CD14-positive monocyte (primary cell): ENCODE measurements around the gene LXN. TPM values are rescaled to one million over a fixed set of nuclear protein-coding genes. Genes with fewer than 3 reads are reported as not detected.

Source experiments
- DNase-seq, 3 donors: peaks; one replicate each; pipeline ENCODE4 v3.0.0-alpha.2; 2011 to 2022
- H2AFZ ChIP-seq: 2 replicates; pipeline ENCODE4 v1.6.0; 2012; ENCODE audit warnings: mild to moderate bottlenecking, low read depth, low read length, inconsistent platforms; ENCODE audit not compliant: insufficient read depth, poor library complexity, severe bottlenecking
- H3K27ac ChIP-seq, 2 donors: 1 replicate in 1 of 2; 2 replicates in 1 of 2; pipeline ENCODE4 v1.5.1; 2012 to 2013; ENCODE audit warnings: low read length in 2 of 2, control low read depth in 1 of 2, inconsistent platforms in 1 of 2, low read depth in 1 of 2, mild to moderate bottlenecking in 1 of 2
- H3K27me3 ChIP-seq, 2 donors: one replicate each; pipeline versions ENCODE4 v1.6.0 to v1.6.1; 2011 to 2013; ENCODE audit warnings: low read length in 2 of 2; ENCODE audit not compliant: control insufficient read depth in 2 of 2, insufficient read depth in 2 of 2
- H3K36me3 ChIP-seq, 2 donors: replicated peaks in 1 of 2; 1 replicate in 1 of 2; 2 replicates in 1 of 2; pipeline versions ENCODE4 v1.5.1 to v1.6.1; 2012 to 2013; ENCODE audit warnings: low read length in 2 of 2, control low read depth in 1 of 2, inconsistent platforms in 1 of 2, mild to moderate bottlenecking in 1 of 2; ENCODE audit not compliant: insufficient read depth in 2 of 2, control insufficient read depth in 1 of 2
- H3K4me1 ChIP-seq, 2 donors: 1 replicate in 1 of 2; 2 replicates in 1 of 2; pipeline versions ENCODE4 v1.5.1 to v1.6.1; 2012 to 2013; ENCODE audit warnings: low read length in 2 of 2, control low read depth in 1 of 2, inconsistent platforms in 1 of 2, mild to moderate bottlenecking in 1 of 2, moderate library complexity in 1 of 2; ENCODE audit not compliant: insufficient read depth in 2 of 2, control insufficient read depth in 1 of 2
- H3K4me2 ChIP-seq: replicated peaks from 2 replicates; pipeline ENCODE3; 2012; ENCODE audit warnings: low read length, moderate library complexity, mild to moderate bottlenecking; ENCODE audit not compliant: poor library complexity, severe bottlenecking; ENCODE audit errors: extremely low read depth
- H3K4me3 ChIP-seq, 3 experiments: fragments of 200-600 bp in 1 of 3; sonication (generic) in 1 of 3; replicated peaks in 1 of 3; 1 replicate in 2 of 3; 2 replicates in 1 of 3; pipeline ENCODE4 v1.5.1; 2011 to 2013; ENCODE audit warnings: low read length in 3 of 3, mild to moderate bottlenecking in 3 of 3, control low read depth in 2 of 3, low read depth in 2 of 3, inconsistent platforms in 1 of 3, moderate library complexity in 1 of 3
- H3K79me2 ChIP-seq: 2 replicates; pipeline ENCODE4 v1.6.0; 2012; ENCODE audit warnings: mild to moderate bottlenecking, control low read depth, inconsistent platforms, low read length, moderate library complexity; ENCODE audit not compliant: insufficient read depth
- H3K9ac ChIP-seq: 2 replicates; pipeline ENCODE4 v1.6.0; 2017; ENCODE audit warnings: low read length, mild to moderate bottlenecking; ENCODE audit not compliant: insufficient read depth, poor library complexity, severe bottlenecking
- H3K9me3 ChIP-seq, 2 donors: replicated peaks in 1 of 2; 1 replicate in 1 of 2; 2 replicates in 1 of 2; pipeline versions ENCODE4 v1.5.1 to v1.6.1; 2012 to 2013; ENCODE audit warnings: low read length in 2 of 2, control low read depth in 1 of 2; ENCODE audit not compliant: control insufficient read depth in 1 of 2, insufficient read depth in 1 of 2
- H4K20me1 ChIP-seq: 2 replicates; pipeline ENCODE4 v1.6.0; 2012; ENCODE audit warnings: mild to moderate bottlenecking, low read length, control low read depth, moderate library complexity; ENCODE audit not compliant: insufficient read depth
- H3K27ac Mint-ChIP-seq, 7 donors: one replicate each; pipeline ENCODE4 v1.8.0; 2020; ENCODE audit warnings: mild to moderate bottlenecking in 7 of 7, mixed read lengths in 7 of 7, moderate library complexity in 6 of 7, inconsistent platforms in 2 of 7
- H3K27me3 Mint-ChIP-seq, 3 donors: one replicate each; pipeline ENCODE4 v1.8.0; 2021 to 2022; ENCODE audit warnings: low read depth in 3 of 3, mild to moderate bottlenecking in 3 of 3, mixed read lengths in 3 of 3, moderate library complexity in 3 of 3, inconsistent platforms in 1 of 3
- H3K36me3 Mint-ChIP-seq, 2 donors: one replicate each; pipeline ENCODE4 v1.8.0; 2020; ENCODE audit warnings: mixed read lengths in 2 of 2, inconsistent platforms in 1 of 2, mild to moderate bottlenecking in 1 of 2
- H3K4me1 Mint-ChIP-seq: one replicate; pipeline ENCODE4 v1.8.0; 2020; ENCODE audit warnings: mild to moderate bottlenecking, mixed read lengths
- H3K4me3 Mint-ChIP-seq, 2 donors: one replicate each; pipeline ENCODE4 v1.8.0; 2020; ENCODE audit warnings: mild to moderate bottlenecking in 2 of 2, mixed read lengths in 2 of 2, moderate library complexity in 1 of 2
- H3K9me3 Mint-ChIP-seq, 7 donors: one replicate each; pipeline ENCODE4 v1.8.0; 2020 to 2022; ENCODE audit warnings: mixed read lengths in 7 of 7, mild to moderate bottlenecking in 6 of 7, moderate library complexity in 6 of 7, inconsistent platforms in 2 of 7
- CTCF ChIP-seq: fragments of 200-600 bp; IDR thresholded peaks from one replicate; pipeline ENCODE4 v1.8.0; 2022; ENCODE audit warnings: antibody characterized with exemption, mild to moderate bottlenecking
- WGBS: methylation state at CpG from one replicate; pipeline ENCODE4 v1.1.5; 2013; ENCODE audit warnings: missing lambda C conversion rate; ENCODE audit not compliant: insufficient coverage; 5-methylcytosine and 5-hydroxymethylcytosine counted together
- intact Hi-C, 2 donors: fragments of 100-400 bp; cut with micrococcal nuclease; formaldehyde crosslinking; loops; one replicate each; pipeline versions ENCODE4 v1.15.0 to v1.15.1; 2023
- polyA plus RNA-seq, 3 donors: library from polyadenylated mRNA; depleted of rRNA in 1 of 3; unstranded in 2 of 3; stranded (reverse) in 1 of 3; fragments of 300-500 nt in 2 of 3; fragments of >200 nt in 1 of 3; fragmentation: Illumina TruSeq in 2 of 3; gene quantifications; 1 replicate in 2 of 3; 2 replicates in 1 of 3; pipeline ENCODE4 v1.2.3, GENCODE V29; 2012 to 2021

The LXN gene
- polyA plus RNA-seq, 3 donors, result 2.6 to 10.0 (median 7.6) TPM

GRCh38 chr3:158702815-158703481 lies 30.5 kb upstream of the LXN start:
- DNase-seq, result no peak
- H3K27ac ChIP-seq, result no peak overlapping the region
- Mint-ChIP-seq H3K9me3 (no peaks in the 10 kb centered on the region), H3K4me3 (no peak overlapping the region), H3K27me3 (no peaks in the 10 kb centered on the region), H3K36me3 (peaks cover 49 to 56% of the 10 kb centered on the region in 2 donors), H3K27ac (no peak overlapping the region), H3K4me1 (no peaks in the 10 kb centered on the region)
- WGBS, result 100% methylated on average over 3 of the region's 4 CpGs
- no peaks in the 10 kb centered on the region for H3K9me3 ChIP-seq
- no peak overlapping the region for H3K9ac ChIP-seq
- no peaks in the 10 kb centered on the region for H3K79me2 ChIP-seq
- no peak for TF ChIP-seq CTCF
- H2AFZ ChIP-seq, result no peak overlapping the region
- H4K20me1 ChIP-seq, result peaks cover 3% of the 10 kb centered on the region
- H3K4me1 ChIP-seq, result no peaks in the 10 kb centered on the region
- no peaks in the 10 kb centered on the region for H3K27me3 ChIP-seq
- intact Hi-C loops, result no loop called here
- H3K4me3 ChIP-seq, result no peak overlapping the region
- no peak overlapping the region for H3K4me2 ChIP-seq
- peaks cover 23 to 67% of the 10 kb centered on the region in 2 donors for H3K36me3 ChIP-seq

- Mint-ChIP-seq H3K27ac (no peak overlapping the region), H3K4me1 (no peaks in the 10 kb centered on the region), H3K9me3 (no peaks in the 10 kb centered on the region), H3K36me3 (peaks cover 41 to 47% of the 10 kb centered on the region in 2 donors), H3K27me3 (no peaks in the 10 kb centered on the region), H3K4me3 (no peak overlapping the region)
- Histone ChIP-seq H3K36me3 (peaks cover 17 to 56% of the 10 kb centered on the region in 2 donors), H3K27ac (no peak overlapping the region), H3K9me3 (no peaks in the 10 kb centered on the region), H3K9ac (no peak overlapping the region), H2AFZ (no peak overlapping the region), H3K27me3 (no peaks in the 10 kb centered on the region), H3K79me2 (no peaks in the 10 kb centered on the region), H3K4me2 (no peak overlapping the region), H4K20me1 (peaks cover 3% of the 10 kb centered on the region), H3K4me3 (no peak overlapping the region), H3K4me1 (no peaks in the 10 kb centered on the region)
- intact Hi-C loops, result no loop called here
- TF ChIP-seq CTCF, result no peak
- DNase-seq, result no peak
- WGBS, result 100% methylated on average over 1 of the region's 4 CpGs
Measured at GRCh38 chr3:158701420-158702065, 29.1 kb upstream of the LXN start.
